PC-3 (cell line): Measurements from ENCODE around the gene TNPO3.

ENCODE experiments used
- EZH2 ChIP-seq: fragments of 300-600 bp; sonication (generic); IDR thresholded peaks from one replicate; pipeline ENCODE4 v1.6.1; 2017; ENCODE audit warnings: antibody characterized with exemption, mild to moderate bottlenecking, low read length; ENCODE audit not compliant: unreplicated experiment
- TF ChIP-seq, protein P1 (sequence below): fragments of 300-600 bp; sonication (generic); conservative IDR thresholded peaks from 2 replicates; pipeline ENCODE4 v1.5.1; 2017; ENCODE audit warnings: antibody characterized with exemption, low read depth, mild to moderate bottlenecking, low read length

DNA sequence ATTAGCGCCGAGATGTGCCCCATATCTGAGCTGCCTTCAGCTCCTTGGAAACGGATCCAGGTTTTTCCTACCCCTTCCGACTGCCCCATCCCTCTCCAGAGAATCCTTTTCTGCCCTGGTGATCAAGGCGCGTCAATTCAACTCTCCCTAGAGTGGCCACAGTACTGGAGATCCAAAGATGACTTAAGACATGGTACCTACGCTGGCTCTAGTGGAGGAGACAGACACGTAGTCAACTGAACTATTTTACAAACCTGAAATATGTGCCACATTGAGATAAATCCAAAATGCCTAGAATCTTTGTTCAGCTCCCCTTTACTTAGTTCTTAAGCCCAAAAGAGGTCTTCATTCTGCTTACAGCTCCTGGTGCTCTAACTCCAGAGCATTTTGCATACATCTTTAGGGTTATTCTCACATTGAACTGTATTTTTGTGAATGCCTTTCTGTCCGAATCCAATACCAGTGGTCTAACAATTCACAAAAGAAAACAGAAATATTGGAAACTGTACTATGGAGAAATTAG, 444 bp upstream of the TNPO3 start:
- TF ChIP-seq, protein P1, sequence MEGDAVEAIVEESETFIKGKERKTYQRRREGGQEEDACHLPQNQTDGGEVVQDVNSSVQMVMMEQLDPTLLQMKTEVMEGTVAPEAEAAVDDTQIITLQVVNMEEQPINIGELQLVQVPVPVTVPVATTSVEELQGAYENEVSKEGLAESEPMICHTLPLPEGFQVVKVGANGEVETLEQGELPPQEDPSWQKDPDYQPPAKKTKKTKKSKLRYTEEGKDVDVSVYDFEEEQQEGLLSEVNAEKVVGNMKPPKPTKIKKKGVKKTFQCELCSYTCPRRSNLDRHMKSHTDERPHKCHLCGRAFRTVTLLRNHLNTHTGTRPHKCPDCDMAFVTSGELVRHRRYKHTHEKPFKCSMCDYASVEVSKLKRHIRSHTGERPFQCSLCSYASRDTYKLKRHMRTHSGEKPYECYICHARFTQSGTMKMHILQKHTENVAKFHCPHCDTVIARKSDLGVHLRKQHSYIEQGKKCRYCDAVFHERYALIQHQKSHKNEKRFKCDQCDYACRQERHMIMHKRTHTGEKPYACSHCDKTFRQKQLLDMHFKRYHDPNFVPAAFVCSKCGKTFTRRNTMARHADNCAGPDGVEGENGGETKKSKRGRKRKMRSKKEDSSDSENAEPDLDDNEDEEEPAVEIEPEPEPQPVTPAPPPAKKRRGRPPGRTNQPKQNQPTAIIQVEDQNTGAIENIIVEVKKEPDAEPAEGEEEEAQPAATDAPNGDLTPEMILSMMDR = no peak
- no peak for TF ChIP-seq EZH2
